HG02884 (cell line): ENCODE measurements around the gene C17orf107.
"Not testable (repeated sequence)": the region's sequence is repeated elsewhere in the genome, so short reads cannot be mapped to it uniquely, and the experiment has no call there.

Experiments
- ATAC-seq: cut with Tn5 transposase; IDR thresholded peaks from one replicate; pipeline ENCODE4 v1.9.1; 2021; ENCODE audit warnings: mild to moderate bottlenecking, moderate library complexity; ENCODE audit not compliant: unreplicated experiment

The C17orf107 gene

DNA sequence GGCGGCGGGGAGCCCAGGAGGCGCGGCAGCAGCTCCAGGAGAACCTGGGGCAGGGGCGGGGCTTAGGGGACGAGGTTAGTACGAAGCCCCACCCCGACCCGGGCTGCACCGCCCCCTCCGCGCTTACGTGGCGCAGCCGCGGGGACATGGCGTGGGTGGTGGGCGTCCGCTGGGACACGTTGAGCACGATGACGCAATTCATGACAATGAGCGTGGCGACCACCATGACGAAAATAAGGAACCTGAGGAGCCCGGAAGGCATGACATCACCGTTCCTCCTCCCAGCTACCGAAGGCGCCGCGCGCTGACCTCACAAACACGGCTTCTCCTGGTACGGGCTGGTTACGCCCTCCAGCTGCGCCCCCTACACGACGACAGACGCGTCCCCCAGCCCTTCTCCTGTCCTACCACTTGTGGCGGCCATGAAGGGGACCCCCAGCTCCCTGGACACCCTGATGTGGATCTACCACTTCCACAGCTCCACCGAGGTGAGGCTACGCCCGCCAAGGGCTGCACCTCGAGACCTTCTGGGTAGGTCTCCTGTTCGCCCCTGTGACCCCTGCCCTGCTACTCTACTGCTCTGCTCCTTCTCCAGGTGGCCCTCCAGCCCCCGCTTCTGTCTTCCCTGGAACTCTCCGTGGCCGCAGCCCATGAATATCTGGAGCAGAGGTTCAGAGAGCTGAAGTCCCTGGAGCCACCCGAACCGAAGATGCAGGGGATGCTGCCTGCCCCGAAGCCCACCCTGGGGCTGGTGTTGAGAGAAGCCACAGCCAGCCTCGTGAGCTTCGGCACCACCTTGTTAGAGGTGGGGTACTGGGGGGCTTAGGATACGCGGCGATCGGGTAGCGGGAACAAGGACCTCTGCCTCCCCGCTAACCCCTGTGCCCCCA is at the start of gene C17orf107:
C17orf107 (plus strand) TSS at position 196 of the 890 bp plus-strand sequence; CDS start at position 423, 227 bp downstream.
- no peak for ATAC-seq

DNA sequence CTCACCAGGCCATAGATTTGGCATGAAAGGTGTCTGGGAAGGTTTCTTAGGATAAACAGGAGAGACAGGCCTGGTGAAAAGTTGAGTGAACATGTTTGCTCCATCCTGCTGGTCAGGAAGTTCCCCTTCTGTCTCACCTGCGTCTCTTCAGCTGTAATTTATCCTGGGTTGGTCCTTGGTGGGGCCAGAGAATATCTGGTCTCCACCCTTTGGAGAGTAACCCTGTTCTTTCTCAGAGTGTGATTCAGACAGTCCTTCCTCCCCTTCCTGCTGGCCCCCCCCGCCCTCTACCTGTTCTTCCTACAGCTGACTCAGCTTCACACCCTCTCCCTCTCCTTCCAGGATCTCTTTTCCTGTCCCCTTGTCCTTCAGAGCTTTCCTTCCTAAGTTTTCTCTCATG is 49.1 kb upstream of the C17orf107 start:
- no peak for ATAC-seq

DNA sequence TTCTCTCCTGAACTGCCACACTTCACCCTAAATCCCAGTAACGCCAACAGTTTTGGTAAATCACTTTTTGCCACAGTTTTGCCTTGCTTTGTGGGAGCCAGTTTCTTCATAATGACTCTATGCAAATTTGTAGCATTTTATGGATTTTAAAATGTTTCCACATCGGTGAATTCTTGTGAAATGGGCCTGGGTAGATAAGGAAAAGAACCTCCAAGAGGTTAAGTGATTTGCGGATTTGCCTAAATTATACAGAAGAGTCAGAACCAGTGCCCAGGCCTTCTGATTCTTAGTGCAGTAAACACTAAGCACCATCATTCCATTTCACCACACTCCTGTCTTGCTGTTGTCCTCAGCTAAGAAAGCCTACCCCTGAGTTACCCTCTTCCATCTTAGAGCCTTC is 48.3 kb upstream of the C17orf107 start:
- no peak for ATAC-seq

DNA sequence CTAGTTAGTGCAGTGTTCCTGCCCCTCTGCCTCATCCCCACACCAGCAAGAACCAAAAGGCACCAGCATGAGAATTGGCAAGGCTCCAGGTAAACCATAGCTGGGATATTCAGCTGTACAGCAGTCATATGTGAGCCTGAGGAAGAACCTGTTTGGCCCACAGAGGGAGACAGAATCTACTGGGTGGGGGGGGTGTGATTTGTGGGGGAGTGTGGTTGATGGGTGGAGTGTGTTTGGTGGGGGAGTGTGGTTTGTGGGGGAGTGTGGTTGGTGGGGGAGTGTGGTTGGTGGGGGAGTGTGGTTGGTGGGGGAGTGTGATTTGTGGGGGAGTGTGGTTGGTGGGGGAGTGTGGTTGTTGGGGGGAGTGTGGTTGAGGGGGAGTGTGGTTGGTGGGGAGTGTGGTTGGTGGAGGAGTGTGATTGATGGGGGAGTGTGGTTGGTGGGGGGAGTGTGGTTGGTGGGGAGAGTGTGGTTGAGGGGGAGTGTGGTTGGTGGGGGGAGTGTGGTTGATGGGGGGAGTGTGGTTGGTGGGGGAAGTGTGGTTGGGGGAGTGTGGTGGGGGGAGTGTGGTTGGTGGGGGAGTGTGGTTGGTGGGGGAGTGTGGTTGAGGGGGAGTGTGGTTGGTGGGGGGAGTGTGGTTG is 46.6 kb upstream of the C17orf107 start:
- ATAC-seq, result no peak

DNA sequence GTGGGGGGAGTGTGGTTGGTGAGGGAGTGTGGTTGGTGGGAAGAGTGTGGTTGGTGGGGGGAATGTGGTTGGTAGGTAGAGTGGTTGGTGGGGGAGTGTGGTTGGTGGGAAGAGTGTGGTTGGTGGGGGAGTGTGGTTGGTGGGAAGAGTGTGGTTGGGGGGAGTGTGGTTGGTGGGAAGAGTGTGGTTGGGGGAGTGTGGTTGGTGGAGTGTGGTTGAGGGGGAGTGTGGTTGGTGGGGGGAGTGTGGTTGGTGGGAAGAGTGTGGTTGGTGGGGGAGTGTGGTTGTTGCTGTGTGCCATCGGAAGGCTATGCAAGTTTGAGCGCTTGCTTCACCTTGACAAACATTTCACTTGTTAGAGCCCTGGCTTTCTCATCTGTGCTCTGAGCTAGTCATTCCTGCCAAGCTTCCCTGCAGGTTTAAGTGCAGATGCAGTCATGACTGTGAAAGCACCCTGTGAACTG is 46.1 kb upstream of the C17orf107 start:
- ATAC-seq, result no peak

DNA sequence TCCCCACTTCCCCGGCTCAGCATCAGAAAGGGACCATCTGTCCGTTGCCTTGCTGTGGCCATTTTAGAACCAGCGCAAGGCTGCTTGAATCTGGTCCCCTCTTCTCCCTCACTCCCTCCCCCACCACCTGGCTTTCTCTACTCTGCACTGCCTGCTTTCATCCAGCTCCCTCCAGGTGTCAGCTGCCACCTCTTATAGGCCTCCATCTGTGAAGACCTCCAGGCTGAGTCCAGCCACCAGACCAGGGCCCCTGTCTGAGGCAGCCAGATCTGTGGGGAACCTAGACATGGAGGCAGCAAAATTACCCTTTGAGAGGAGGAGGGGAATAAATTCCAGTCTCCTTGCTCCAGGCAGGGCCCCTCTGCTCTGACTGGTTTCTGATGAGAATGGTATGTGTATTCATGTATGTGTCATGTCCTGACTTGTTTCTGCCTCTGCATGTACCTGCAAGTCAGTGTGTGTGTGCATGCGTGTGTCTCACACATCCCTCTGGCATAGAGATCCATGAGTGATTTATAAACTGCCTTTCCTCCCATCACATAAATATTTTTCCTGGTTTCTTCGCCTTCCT is 45.1 kb upstream of the C17orf107 start:
- no peak for ATAC-seq

DNA sequence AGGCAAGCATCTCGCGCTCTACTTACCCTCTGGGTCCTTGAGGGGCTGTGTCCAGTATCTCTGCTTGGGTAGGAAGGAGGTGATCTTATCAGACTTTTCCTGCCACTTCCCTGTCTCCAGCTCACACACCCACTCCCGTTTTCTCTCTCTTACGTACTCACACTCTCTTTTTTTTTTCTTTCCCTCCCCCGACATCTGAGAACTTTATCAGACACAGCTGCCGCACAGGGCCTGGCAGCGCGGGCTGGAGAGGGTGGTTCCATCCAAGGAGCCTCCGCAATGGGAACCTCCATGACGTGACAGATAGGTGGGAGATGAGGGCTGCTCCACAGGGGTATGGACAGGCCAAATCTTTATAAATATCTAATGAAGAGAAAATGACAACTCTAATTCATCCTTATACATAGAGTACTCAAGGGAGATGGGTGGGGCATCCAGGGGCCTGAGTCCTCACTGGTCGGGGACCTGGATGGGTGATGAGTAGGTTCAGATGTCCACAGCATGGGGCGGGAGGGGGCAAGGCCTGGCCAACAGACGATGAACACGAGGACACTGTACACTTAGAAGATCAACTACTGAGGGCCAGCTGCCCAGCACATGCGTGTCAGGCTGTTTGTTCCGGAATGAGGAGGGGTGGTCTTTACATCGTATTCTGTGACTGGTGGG is 42.9 kb upstream of the C17orf107 start:
- no peak for ATAC-seq

DNA sequence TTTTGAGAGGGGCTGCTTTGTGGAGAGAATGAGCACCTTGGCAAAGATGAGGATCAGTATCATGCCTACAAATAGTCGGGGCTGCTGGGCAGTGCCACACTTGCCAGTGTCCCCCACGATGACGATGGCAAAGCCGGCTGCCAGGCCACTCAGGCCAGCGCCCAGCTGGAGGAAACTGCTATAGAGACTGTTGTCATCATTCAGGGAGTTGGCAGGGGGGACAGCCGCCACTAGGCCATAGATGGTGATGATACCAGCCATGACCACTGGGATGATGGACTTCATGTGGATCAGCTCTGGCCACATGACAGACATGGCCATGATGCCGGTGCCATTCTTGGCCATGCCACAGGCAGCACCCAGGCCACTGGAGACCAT is 42.4 kb upstream of the C17orf107 start:
- no peak for ATAC-seq

DNA sequence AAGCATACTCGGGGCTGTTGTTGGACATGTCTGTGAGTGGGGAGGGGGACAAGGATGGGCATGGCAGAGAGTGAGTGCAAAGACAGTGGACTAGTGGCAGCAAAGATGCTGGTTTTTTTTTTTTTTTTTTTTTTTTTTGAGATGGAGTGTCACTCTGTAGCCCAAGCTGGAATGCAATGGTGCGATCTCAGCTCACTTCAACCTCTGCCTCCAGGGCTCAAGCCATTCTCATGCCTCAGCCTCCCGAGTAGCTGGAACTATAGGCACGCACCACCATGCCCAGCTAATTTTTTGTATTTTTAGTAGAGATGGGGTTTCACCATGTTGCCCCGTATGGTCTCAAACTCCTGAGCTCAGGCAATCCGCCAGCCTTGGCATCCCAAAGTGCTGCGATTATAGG is 42.0 kb upstream of the C17orf107 start:
- not testable (repeated sequence) for ATAC-seq

DNA sequence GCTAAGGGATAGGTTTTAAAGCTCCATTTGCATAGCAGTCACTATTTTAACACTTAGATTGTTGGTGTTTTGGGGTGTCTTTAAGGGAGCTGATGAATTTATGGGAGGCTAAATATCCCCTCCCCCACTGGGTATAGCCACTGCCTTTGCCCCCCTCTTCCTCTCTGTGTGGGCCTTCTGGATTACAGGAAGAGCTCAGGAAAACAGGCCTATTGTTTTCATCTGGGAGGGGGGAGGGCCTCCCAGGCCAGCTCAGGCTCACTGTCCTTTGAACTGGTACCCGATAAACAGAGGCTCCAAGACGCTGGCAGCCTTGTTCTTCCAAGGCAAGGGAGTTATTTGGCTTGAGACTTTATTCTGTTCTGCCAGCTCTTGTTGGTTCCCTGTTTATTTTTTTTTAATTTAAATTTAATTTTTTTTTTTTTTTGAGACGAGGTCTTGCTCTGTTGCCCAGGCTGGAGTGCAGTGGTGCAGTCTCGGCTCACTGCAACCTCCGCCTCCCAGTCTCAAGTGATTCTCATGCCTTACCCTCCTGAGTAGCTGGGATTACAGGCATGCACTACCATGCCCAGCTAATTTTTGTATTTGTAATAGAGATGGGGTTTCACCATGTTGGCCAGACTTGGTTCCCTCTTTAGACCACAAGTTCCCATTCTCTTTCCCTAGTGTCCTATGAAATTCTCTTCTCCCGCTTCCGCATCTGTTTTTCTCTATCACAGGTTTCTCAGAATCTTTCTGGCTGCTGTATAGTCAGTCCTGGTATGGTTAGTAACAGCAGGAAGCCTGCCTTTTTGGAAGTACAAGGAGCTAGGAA is 41.1 kb upstream of the C17orf107 start:
- ATAC-seq, result no peak

DNA sequence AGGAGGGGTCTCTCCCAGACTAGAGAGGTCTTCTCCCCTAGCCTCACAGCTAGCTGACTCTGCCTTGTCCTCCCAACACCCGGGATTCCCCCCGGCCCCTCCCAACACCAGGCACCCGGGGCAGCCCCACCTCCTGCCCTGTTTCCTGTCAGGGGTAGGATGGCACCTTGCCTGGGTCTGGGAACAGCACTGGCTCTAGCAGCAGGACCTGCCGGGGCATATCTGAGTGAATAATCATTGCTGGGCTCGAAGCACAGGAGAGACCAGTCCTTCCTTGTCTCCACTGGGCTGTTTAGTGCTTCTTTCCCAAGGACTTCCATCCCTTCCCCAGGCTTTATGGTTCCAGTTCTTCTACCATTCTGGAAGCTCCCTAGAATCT is 40.5 kb upstream of the C17orf107 start:
- ATAC-seq, result no peak

DNA sequence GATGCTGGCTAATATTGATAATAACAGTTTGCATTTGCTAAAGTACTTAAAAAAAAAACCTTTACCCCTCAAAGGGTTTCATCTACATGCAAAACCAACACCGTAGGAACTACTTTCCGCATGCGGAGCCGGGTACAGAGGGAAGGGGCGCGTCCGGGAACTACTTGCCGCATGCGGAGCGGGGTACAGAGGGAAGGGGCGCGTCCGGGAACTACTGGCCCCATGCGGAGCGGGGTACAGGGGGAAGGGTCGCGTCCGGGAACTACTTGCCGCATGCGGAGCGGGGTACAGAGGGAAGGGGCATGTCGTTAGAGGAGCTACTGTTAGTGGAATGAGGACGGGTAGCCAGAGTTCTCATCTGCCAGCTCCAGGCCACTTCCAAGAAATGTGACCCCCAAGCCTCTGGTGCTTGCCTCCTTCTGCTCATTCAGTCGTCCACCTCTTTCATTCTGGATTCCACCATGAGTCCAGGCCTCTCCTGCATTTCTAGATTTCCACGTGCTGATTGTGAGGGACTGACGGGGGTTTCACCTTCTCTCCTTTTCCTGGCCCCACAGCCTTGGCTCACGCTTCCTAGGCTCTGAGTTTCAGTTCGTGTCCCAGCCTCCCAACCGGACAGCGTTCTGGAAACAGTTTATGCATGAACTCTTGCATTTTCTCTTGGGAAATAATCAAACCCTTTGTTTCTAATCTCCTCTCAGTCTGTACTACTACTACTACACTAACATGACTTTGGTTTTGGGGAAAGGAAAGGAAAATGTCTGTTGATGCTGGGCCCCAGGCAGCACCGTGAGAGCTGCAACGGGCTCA is 39.3 kb upstream of the C17orf107 start:
- no peak for ATAC-seq

DNA sequence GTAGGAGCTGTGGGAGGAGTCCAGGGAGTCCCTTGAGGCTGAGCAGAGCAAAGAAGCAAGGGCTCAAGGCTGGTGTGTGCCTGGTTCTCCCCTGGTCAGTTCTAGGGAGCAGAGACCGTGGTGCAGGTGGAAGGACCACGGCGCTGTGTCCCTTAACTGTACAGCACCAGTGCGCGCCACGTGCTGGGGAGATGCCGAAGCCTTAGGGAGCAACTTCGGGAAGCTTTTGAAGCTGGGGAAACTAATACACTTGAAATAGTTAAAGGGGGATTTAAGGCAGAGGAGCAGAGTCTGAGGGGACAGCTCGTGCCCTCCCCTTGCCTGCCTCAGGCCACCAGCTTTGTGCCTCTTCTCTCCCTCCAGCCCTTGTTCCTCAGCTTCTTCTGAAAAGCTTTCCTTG is 38.7 kb upstream of the C17orf107 start:
- no peak for ATAC-seq

DNA sequence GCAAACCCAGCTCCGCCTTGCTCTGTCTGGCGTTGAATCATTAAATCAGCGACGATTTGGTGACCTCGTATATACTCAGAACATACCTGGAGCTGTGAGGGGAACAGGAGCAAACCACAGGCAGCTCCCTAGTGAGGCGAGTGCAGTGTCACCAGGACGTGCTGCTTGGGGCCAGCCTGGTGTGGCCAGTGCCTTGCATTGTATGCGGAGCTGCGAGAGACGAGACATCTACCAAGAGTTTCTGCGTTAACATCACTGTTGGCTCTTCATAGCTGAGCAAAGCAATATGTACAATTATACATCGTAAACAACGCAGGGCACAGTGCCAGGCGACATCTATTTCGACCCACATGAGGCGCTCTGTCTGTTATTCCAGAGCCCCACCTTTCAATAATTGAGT is 38.3 kb upstream of the C17orf107 start:
- ATAC-seq, result no peak

DNA sequence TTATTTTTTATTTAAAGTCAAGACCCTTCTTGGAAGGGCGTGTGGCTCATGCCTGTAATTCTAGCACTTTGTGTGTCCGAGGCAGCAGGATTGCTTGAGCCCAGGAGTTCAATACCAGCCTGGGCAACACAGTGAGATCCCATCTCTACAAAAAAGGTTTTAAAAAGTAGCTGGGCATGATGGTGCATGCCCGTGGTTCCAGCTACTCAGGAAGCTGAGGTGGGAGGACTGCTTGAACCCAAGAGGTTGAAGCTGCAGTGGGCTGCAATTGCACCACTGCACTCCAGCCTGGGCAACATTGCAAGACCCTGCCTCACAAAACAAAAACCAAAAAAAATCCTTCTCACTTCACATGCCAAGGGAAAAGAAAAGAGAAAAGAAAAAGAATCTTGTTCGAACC is 36.6 kb upstream of the C17orf107 start:
- ATAC-seq, result no peak

DNA sequence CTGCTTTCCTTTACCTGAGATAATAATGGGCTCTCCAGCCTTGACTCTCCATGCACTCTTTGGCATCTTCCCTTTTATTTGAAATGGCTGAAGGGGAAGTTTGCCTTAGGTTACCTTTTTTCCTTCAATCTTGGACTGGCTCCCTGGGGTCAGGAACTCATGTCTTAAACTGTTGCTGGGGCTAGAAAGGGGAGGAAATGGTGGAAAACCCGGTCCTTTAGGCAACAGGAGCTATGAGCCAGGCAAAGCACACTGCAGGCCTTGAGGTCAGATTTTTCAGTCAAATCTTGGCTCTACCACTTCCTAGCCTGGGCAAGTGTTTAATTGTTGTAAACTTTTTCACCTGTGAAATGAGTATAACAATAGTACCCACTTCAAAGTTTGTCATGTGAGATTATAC is 36.0 kb upstream of the C17orf107 start:
- ATAC-seq, result no peak

DNA sequence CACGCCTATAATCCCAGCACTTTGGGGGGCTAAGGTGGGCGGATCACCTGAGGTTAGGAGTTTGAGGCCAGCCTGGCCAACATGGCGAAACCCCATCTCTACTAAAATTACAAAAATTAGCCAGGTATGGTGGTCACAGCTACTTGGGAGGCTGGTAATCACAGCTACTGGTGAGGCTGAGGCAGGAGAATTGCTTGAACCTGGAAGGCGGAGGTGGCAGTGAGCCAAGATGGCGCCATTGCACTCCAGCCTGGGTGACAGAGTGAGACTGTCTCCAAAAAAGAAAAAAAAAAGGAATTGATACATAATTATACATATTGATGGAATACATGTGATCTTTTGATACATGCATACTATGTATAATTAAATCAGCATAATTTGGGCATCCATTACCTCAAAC is 31.8 kb upstream of the C17orf107 start:
- ATAC-seq, result not testable (repeated sequence)

DNA sequence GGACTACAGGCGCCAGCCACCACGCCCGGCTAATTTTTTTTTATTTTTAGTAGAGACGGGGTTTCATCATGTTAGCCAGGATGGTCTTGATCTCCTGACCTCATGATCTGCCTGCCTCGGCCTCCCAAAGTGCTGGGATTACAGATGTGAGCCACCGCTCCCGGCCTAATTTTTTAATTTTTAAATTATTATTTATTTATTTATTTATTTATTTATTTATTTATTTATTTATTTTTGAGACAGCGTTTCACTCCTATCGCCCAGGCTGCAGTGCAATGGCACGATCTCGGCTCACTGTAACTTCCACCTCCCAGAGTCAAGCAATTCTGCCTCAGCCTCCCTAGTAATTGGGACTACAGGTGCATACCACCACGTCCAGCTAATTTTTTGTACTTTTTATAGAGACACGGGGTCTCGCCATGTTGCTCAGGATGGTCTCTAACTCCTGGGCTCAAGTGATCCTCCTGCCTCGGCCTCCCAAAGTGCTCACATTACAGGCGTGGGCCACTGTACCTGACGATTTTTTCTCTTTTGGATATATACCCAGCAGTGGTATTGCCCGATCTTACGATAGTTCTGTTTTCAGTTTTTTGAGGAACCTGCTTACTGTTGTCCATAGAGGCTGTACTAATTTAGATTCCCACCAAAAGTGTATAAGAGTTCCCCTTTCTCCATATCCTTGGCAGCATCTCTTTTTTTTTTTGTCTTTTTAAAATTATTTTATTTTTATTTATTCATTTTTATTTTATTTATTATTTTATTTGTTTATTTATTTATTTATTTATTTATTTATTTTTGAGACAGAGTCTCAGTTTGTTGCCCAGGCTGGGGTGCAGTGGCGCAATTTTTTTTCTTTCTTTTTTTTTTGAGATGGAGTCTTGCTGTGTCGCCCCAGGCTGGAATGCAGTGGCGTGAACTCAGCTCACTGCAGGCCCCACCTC is 30.0 kb upstream of the C17orf107 start:
- not testable (repeated sequence) for ATAC-seq

DNA sequence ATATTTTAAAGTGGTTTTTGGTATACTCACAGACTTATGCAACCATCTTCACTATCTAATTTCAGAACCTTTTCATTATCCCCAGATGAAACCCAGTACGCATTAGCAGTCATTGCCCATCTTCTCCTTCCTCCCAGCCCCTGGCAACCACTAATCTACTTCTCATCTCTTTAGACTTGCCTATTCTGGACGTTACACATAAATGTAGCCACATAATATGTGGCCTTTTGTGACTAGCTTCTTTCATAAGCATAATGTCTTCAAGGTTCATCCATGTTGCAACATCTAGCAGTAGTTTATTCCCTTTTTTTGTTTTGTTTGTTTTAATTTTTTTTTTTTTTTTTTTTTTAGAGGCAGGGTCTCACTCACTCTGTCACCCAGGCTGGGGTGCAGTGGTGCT is 28.5 kb upstream of the C17orf107 start:
- no peak for ATAC-seq
